Endothelial cell of umbilical vein (primary cell): ENCODE results near the gene PRR5L.

Experiments used
- CTCF ChIP-seq, 2 donors: IDR thresholded peaks; 1 replicate in 1 of 2; 2 replicates in 1 of 2; pipeline ENCODE4 v1.5.1; 2011; ENCODE audit warnings: low read length in 2 of 2, mild to moderate bottlenecking in 2 of 2, moderate library complexity in 2 of 2, control low read depth in 1 of 2, inconsistent platforms in 1 of 2, low read depth in 1 of 2; ENCODE audit not compliant: insufficient read depth in 1 of 2; ENCODE audit errors: extremely low read depth in 1 of 2
- EZH2 ChIP-seq: IDR thresholded peaks from 2 replicates; pipeline ENCODE4 v1.6.1; 2012; ENCODE audit warnings: borderline replicate concordance, low read depth, mild to moderate bottlenecking, moderate library complexity, low read length, inconsistent platforms; ENCODE audit not compliant: severe bottlenecking
- JUN ChIP-seq: IDR thresholded peaks from 2 replicates; pipeline ENCODE4 v1.6.1; 2011; ENCODE audit warnings: borderline replicate concordance, low read depth; ENCODE audit not compliant: insufficient read length, insufficient read depth
- MAX ChIP-seq: IDR thresholded peaks from 2 replicates; pipeline ENCODE4 v1.6.1; 2011; ENCODE audit not compliant: insufficient read depth, insufficient read length
- MYC ChIP-seq: IDR thresholded peaks from one replicate; pipeline ENCODE4 v1.6.1; 2011; ENCODE audit warnings: mild to moderate bottlenecking, low read depth, low read length
- POLR2A ChIP-seq: IDR thresholded peaks from 2 replicates; pipeline ENCODE4 v1.6.1; 2012; ENCODE audit warnings: low read depth, mild to moderate bottlenecking, control low read depth, low read length
- POLR2AphosphoS5 ChIP-seq: IDR thresholded peaks from 2 replicates; pipeline ENCODE4 v1.6.1; 2012; ENCODE audit warnings: low read depth, mild to moderate bottlenecking, control low read depth, low read length, moderate library complexity; ENCODE audit not compliant: insufficient read depth

GRCh38 chr11:36478700-36479329 lies 182.7 kb downstream of the PRR5L start:
- peak; percentile 47 to 50 for TF ChIP-seq CTCF (IDR thresholded peaks at IDR 0.05; ENCODE audit: extremely low read depth in 1 of 2, insufficient read depth in 1 of 2, low read depth in 1 of 2, low read length in 2 of 2)
- TF ChIP-seq EZH2, result no peak
- TF ChIP-seq POLR2A, result no peak
- no peak for TF ChIP-seq POLR2AphosphoS5
- no peak for TF ChIP-seq MAX
- TF ChIP-seq JUN, result no peak
- no peak for TF ChIP-seq MYC
